WTC11 (cell line): ENCODE data around the gene SGK2. TPM values are rescaled to one million over a fixed set of nuclear protein-coding genes. Genes with fewer than 3 reads are reported as not detected.

Source experiments
- ATAC-seq: fragments of 200-7000 bp; cut with Tn5 transposase; 2 replicates; pipeline ENCODE4 v1.10.0; 2021; ENCODE audit warnings: mild to moderate bottlenecking, moderate library complexity
- CTCF ChIA-PET: fragments of 300-600 bp; sonication (Branson Sonifier 250); formaldehyde crosslinking; loops from one replicate; lab custom pipeline; 2021; ENCODE audit warnings: antibody characterized with exemption; lab: Charles Lee
- POLR2A ChIA-PET: fragments of 350-600 bp; sonication (Branson Sonifier 250); formaldehyde crosslinking; loops from one replicate; lab custom pipeline; 2021; ENCODE audit warnings: antibody characterized with exemption; lab: Charles Lee
- DNase-seq: peaks from one replicate; pipeline ENCODE4 v3.0.0; 2021; ENCODE audit warnings: low spot score
- H3K27ac Mint-ChIP-seq: 2 replicates; pipeline ENCODE4 v1.8.0; 2021; ENCODE audit warnings: mixed read lengths
- H3K27me3 Mint-ChIP-seq: 2 replicates; pipeline ENCODE4 v1.8.0; 2021; ENCODE audit warnings: low read depth, mild to moderate bottlenecking, moderate library complexity, mixed read lengths
- H3K36me3 Mint-ChIP-seq: 2 replicates; pipeline ENCODE4 v1.8.0; 2021; ENCODE audit warnings: mixed read lengths
- H3K4me1 Mint-ChIP-seq: 2 replicates; pipeline ENCODE4 v1.8.0; 2022; ENCODE audit warnings: mixed read lengths
- H3K4me3 Mint-ChIP-seq: 2 replicates; pipeline ENCODE4 v1.8.0; 2021; ENCODE audit warnings: mild to moderate bottlenecking, moderate library complexity, mixed read lengths
- H3K9me3 Mint-ChIP-seq: 2 replicates; pipeline ENCODE4 v1.8.0; 2021; ENCODE audit warnings: mixed read lengths
- CBFB ChIP-seq: sonication (generic); formaldehyde crosslinking; IDR thresholded peaks from 2 replicates; pipeline ENCODE4 v1.8.1; 2022; ENCODE audit warnings: mild to moderate bottlenecking, low read depth, missing genetic modification reagents
- FOXJ3 ChIP-seq: sonication (generic); formaldehyde crosslinking; IDR thresholded peaks from 2 replicates; pipeline ENCODE4 v1.9.0; 2021; ENCODE audit warnings: missing genetic modification reagents, mild to moderate bottlenecking, borderline replicate concordance
- FOXK1 ChIP-seq: sonication (generic); formaldehyde crosslinking; IDR thresholded peaks from 2 replicates; pipeline ENCODE4 v1.8.0; 2022; ENCODE audit warnings: mild to moderate bottlenecking, moderate library complexity, missing genetic modification reagents
- MXD4 ChIP-seq: fragments of 250-450 bp; sonication (Bioruptor Pico); IDR thresholded peaks from 2 replicates; pipeline ENCODE4 v1.8.0; 2021; ENCODE audit warnings: mild to moderate bottlenecking, moderate library complexity, borderline replicate concordance
- NFE2L1 ChIP-seq: sonication (generic); formaldehyde crosslinking; IDR thresholded peaks from 2 replicates; pipeline ENCODE4 v1.8.1; 2023; ENCODE audit warnings: missing genetic modification reagents
- NR3C1 ChIP-seq: sonication (generic); formaldehyde crosslinking; conservative IDR thresholded peaks from 2 replicates; pipeline ENCODE4 v1.8.1; 2023; ENCODE audit warnings: low read depth, mild to moderate bottlenecking, missing genetic modification reagents
- PRRX2 ChIP-seq: fragments of 250-450 bp; sonication (Bioruptor Pico); IDR thresholded peaks from 2 replicates; pipeline ENCODE4 v1.8.0; 2021; ENCODE audit warnings: mild to moderate bottlenecking
- RELA ChIP-seq: sonication (generic); formaldehyde crosslinking; IDR thresholded peaks from 2 replicates; pipeline ENCODE4 v1.8.1; 2022; ENCODE audit warnings: missing genetic modification reagents, mild to moderate bottlenecking, borderline replicate concordance
- SMAD3 ChIP-seq: sonication (generic); formaldehyde crosslinking; IDR thresholded peaks from 2 replicates; pipeline ENCODE4 v1.8.0; 2022; ENCODE audit warnings: missing genetic modification reagents, mild to moderate bottlenecking, borderline replicate concordance
- SOX15 ChIP-seq: fragments of 250-450 bp; sonication (Bioruptor Pico); IDR thresholded peaks from 2 replicates; pipeline ENCODE4 v1.9.0; 2021; ENCODE audit warnings: mild to moderate bottlenecking
- ZNF121 ChIP-seq: sonication (generic); formaldehyde crosslinking; IDR thresholded peaks from 2 replicates; pipeline ENCODE4 v1.8.0; 2023; ENCODE audit warnings: missing genetic modification reagents
- ZNF232 ChIP-seq: sonication (generic); formaldehyde crosslinking; IDR thresholded peaks from 2 replicates; pipeline ENCODE4 v1.8.0; 2022; ENCODE audit warnings: mild to moderate bottlenecking, missing genetic modification reagents
- total RNA-seq: library from RNA; stranded (reverse); gene quantifications from 3 replicates; pipeline ENCODE4 v1.2.3, GENCODE V29; 2021
- TF ChIP-seq, protein P1 (sequence below): sonication (generic); formaldehyde crosslinking; IDR thresholded peaks from 2 replicates; pipeline ENCODE4 v1.8.0; 2022; ENCODE audit warnings: mild to moderate bottlenecking, missing genetic modification reagents
- TF ChIP-seq, protein P2 (sequence below): fragments of 250-450 bp; sonication (Bioruptor Pico); IDR thresholded peaks from 2 replicates; pipeline ENCODE4 v1.8.0; 2021; ENCODE audit warnings: mild to moderate bottlenecking
- TF ChIP-seq, protein P3 (sequence below): fragments of 250-450 bp; sonication (Bioruptor Pico); IDR thresholded peaks from 2 replicates; pipeline ENCODE4 v1.9.0; 2021; ENCODE audit warnings: mild to moderate bottlenecking
- TF ChIP-seq, protein P4 (sequence below): sonication (generic); formaldehyde crosslinking; conservative IDR thresholded peaks from 2 replicates; pipeline ENCODE4 v1.8.1; 2023; ENCODE audit warnings: mild to moderate bottlenecking, low read depth, missing genetic modification reagents, moderate library complexity
- TF ChIP-seq, protein P5 (sequence below): sonication (generic); formaldehyde crosslinking; IDR thresholded peaks from 2 replicates; pipeline ENCODE4 v1.8.1; 2023; ENCODE audit warnings: mild to moderate bottlenecking, missing genetic modification reagents, moderate library complexity
- TF ChIP-seq, protein P6 (sequence below): fragments of 250-450 bp; sonication (Bioruptor Pico); IDR thresholded peaks from 2 replicates; pipeline ENCODE4 v1.9.0; 2021; ENCODE audit warnings: mild to moderate bottlenecking, borderline replicate concordance

The SGK2 gene
- total RNA-seq, 1 experiment from 2014 or later: 0.74 TPM

DNA sequence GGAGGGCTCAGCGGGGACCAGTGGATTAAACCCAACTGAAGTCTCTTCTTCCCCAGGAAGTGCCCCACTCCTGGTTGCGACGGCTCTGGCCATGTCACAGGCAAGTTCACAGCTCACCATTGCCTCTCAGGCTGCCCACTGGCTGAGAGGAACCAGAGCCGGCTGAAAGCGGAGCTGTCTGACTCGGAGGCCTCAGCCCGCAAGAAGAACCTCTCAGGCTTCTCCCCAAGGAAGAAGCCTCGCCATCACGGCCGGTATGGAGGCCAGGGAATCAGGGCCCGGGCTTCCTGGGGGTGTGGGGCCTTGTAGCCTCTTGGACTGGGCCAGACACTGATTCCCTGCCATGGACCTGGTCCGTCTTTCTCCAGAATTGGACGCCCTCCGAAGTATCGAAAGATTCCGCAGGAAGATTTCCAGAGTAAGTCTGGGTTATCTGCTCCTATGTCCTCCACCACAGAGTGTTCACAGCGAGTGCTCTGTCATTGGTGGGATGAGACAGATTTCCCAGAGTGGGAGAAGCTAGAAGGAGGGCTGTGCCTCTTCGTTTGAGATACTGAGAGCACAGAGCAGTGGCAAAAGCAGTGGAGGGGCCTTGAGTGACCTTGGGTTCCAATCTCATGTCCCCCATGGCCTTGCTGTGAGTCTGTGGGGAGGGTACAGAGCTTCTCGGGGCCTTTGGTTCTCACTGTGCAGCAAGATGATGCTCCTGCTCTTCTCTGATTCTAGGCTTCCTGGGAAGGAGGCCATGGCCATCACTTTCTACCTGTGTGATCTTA is 22.6 kb upstream of the SGK2 start:
- ChIA-PET CTCF (interaction anchor here (0.9 to 2.2 kb wide), 4 partner anchors 9 to 94 kb away, joined by 3 to 15 read pairs (median 4); no protein-coding TSS in a partner anchor), POLR2A (no interaction called here)
- H3K27me3 Mint-ChIP-seq: no peaks in the 10 kb centered on the region
- peaks cover 8% of the 10 kb centered on the region for H3K36me3 Mint-ChIP-seq
- no peak overlapping the region for H3K27ac Mint-ChIP-seq
- no peak for TF ChIP-seq MXD4 (CRISPR knock-in tag)
- TF ChIP-seq ZNF121 (CRISPR knock-in tag): no peak
- TF ChIP-seq, protein P1, sequence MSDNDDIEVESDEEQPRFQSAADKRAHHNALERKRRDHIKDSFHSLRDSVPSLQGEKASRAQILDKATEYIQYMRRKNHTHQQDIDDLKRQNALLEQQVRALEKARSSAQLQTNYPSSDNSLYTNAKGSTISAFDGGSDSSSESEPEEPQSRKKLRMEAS (CRISPR knock-in tag): no peak
- TF ChIP-seq, protein P2, sequence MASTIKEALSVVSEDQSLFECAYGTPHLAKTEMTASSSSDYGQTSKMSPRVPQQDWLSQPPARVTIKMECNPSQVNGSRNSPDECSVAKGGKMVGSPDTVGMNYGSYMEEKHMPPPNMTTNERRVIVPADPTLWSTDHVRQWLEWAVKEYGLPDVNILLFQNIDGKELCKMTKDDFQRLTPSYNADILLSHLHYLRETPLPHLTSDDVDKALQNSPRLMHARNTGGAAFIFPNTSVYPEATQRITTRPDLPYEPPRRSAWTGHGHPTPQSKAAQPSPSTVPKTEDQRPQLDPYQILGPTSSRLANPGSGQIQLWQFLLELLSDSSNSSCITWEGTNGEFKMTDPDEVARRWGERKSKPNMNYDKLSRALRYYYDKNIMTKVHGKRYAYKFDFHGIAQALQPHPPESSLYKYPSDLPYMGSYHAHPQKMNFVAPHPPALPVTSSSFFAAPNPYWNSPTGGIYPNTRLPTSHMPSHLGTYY: no peak
- TF ChIP-seq NR3C1: no peak
- TF ChIP-seq ZNF232 (CRISPR knock-in tag): no peak
- TF ChIP-seq, protein P3, sequence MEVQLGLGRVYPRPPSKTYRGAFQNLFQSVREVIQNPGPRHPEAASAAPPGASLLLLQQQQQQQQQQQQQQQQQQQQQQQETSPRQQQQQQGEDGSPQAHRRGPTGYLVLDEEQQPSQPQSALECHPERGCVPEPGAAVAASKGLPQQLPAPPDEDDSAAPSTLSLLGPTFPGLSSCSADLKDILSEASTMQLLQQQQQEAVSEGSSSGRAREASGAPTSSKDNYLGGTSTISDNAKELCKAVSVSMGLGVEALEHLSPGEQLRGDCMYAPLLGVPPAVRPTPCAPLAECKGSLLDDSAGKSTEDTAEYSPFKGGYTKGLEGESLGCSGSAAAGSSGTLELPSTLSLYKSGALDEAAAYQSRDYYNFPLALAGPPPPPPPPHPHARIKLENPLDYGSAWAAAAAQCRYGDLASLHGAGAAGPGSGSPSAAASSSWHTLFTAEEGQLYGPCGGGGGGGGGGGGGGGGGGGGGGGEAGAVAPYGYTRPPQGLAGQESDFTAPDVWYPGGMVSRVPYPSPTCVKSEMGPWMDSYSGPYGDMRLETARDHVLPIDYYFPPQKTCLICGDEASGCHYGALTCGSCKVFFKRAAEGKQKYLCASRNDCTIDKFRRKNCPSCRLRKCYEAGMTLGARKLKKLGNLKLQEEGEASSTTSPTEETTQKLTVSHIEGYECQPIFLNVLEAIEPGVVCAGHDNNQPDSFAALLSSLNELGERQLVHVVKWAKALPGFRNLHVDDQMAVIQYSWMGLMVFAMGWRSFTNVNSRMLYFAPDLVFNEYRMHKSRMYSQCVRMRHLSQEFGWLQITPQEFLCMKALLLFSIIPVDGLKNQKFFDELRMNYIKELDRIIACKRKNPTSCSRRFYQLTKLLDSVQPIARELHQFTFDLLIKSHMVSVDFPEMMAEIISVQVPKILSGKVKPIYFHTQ (CRISPR knock-in tag): no peak
- no peak for TF ChIP-seq CBFB (CRISPR knock-in tag)
- no peak for TF ChIP-seq FOXK1 (CRISPR knock-in tag)
- no peak for TF ChIP-seq SOX15 (CRISPR knock-in tag)
- TF ChIP-seq, protein P4, sequence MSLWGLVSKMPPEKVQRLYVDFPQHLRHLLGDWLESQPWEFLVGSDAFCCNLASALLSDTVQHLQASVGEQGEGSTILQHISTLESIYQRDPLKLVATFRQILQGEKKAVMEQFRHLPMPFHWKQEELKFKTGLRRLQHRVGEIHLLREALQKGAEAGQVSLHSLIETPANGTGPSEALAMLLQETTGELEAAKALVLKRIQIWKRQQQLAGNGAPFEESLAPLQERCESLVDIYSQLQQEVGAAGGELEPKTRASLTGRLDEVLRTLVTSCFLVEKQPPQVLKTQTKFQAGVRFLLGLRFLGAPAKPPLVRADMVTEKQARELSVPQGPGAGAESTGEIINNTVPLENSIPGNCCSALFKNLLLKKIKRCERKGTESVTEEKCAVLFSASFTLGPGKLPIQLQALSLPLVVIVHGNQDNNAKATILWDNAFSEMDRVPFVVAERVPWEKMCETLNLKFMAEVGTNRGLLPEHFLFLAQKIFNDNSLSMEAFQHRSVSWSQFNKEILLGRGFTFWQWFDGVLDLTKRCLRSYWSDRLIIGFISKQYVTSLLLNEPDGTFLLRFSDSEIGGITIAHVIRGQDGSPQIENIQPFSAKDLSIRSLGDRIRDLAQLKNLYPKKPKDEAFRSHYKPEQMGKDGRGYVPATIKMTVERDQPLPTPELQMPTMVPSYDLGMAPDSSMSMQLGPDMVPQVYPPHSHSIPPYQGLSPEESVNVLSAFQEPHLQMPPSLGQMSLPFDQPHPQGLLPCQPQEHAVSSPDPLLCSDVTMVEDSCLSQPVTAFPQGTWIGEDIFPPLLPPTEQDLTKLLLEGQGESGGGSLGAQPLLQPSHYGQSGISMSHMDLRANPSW (CRISPR knock-in tag): no peak
- H3K4me3 Mint-ChIP-seq: no peak overlapping the region
- no peaks in the 10 kb centered on the region for H3K9me3 Mint-ChIP-seq
- ATAC-seq (no peak), DNase-seq (no peak)
- no peaks in the 10 kb centered on the region for H3K4me1 Mint-ChIP-seq

DNA sequence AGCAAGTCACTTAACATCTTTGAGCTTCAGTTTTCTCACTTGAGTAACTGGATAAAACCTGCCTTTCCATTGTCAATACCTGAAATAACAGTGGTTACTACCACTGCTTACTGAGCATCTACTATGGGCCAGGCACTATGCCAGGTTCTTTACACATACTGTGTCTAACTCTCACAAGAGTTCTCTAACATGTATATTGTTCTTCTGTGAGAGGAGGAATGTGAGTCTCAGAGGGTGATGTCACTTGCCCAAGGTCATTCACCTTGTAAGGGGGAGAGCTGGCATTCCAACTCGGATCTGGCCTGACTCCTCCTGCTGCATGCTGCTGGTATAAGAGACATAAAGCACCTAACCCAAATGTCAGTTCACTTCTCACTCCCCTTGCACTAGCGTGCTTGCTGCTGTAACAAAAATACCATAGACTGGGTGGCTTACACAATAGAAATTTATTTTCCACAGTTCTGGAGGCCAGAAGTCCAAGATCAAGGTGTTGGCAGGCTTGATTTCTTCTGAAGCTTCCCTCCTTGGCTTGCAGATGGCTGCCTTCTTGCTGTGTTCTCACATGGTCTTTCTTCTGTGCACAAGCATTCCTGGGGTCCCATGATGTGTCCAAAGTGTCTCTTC is 21.9 kb upstream of the SGK2 start:
- ChIA-PET POLR2A (no interaction called here), CTCF (interaction anchor here (0.9 to 2.2 kb wide), 7 partner anchors 8 to 155 kb away, joined by 3 to 27 read pairs (median 11); no protein-coding TSS in a partner anchor)
- TF ChIP-seq PRRX2 (CRISPR knock-in tag) (no peak), NFE2L1 (CRISPR knock-in tag) (no peak), FOXJ3 (CRISPR knock-in tag) (no peak), RELA (CRISPR knock-in tag) (no peak), SMAD3 (CRISPR knock-in tag) (no peak)
- TF ChIP-seq, protein P5, sequence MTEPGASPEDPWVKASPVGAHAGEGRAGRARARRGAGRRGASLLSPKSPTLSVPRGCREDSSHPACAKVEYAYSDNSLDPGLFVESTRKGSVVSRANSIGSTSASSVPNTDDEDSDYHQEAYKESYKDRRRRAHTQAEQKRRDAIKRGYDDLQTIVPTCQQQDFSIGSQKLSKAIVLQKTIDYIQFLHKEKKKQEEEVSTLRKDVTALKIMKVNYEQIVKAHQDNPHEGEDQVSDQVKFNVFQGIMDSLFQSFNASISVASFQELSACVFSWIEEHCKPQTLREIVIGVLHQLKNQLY (CRISPR knock-in tag): no peak
- TF ChIP-seq, protein P6, sequence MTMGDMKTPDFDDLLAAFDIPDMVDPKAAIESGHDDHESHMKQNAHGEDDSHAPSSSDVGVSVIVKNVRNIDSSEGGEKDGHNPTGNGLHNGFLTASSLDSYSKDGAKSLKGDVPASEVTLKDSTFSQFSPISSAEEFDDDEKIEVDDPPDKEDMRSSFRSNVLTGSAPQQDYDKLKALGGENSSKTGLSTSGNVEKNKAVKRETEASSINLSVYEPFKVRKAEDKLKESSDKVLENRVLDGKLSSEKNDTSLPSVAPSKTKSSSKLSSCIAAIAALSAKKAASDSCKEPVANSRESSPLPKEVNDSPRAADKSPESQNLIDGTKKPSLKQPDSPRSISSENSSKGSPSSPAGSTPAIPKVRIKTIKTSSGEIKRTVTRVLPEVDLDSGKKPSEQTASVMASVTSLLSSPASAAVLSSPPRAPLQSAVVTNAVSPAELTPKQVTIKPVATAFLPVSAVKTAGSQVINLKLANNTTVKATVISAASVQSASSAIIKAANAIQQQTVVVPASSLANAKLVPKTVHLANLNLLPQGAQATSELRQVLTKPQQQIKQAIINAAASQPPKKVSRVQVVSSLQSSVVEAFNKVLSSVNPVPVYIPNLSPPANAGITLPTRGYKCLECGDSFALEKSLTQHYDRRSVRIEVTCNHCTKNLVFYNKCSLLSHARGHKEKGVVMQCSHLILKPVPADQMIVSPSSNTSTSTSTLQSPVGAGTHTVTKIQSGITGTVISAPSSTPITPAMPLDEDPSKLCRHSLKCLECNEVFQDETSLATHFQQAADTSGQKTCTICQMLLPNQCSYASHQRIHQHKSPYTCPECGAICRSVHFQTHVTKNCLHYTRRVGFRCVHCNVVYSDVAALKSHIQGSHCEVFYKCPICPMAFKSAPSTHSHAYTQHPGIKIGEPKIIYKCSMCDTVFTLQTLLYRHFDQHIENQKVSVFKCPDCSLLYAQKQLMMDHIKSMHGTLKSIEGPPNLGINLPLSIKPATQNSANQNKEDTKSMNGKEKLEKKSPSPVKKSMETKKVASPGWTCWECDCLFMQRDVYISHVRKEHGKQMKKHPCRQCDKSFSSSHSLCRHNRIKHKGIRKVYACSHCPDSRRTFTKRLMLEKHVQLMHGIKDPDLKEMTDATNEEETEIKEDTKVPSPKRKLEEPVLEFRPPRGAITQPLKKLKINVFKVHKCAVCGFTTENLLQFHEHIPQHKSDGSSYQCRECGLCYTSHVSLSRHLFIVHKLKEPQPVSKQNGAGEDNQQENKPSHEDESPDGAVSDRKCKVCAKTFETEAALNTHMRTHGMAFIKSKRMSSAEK (CRISPR knock-in tag): no peak
- ATAC-seq (no peak), DNase-seq (no peak)
- Mint-ChIP-seq H3K9me3 (no peaks in the 10 kb centered on the region), H3K4me3 (no peak overlapping the region), H3K27me3 (no peaks in the 10 kb centered on the region), H3K27ac (no peak overlapping the region), H3K36me3 (peaks cover 8% of the 10 kb centered on the region), H3K4me1 (no peaks in the 10 kb centered on the region)
